ENCODE results near the gene GAS7. TPM values are rescaled to one million over a fixed set of nuclear protein-coding genes. Genes with fewer than 3 reads are reported as not detected.
A peak's percentile ranks its signal among the peaks of the same experiment; 100 is the strongest.

The GAS7 gene
- total RNA-seq, 1 donor from 2014 or later, result 431 TPM

GRCh38 chr17:9984768-9985167 lies 213.6 kb downstream of the GAS7 start:
- DNase-seq (ENCODE audit: low spot score), result no peak
- intact Hi-C loops (cut with DNase I), result no loop called here
- no peak for ATAC-seq

- ATAC-seq (no peak), DNase-seq (ENCODE audit: low spot score) (no peak)
- intact Hi-C loops (cut with DNase I), result no loop called here
Measured at GRCh38 chr17:9982159-9982558, 216.2 kb downstream of the GAS7 start.

GRCh38 chr17:9981344-9981915 lies 217.0 kb downstream of the GAS7 start:
- ATAC-seq, result no peak
- intact Hi-C loops (cut with DNase I), result no loop called here
- no peak for DNase-seq (ENCODE audit: low spot score)

- ATAC-seq (peak; percentile 8), DNase-seq (ENCODE audit: low spot score) (peak; percentile 55)
- intact Hi-C loops (cut with DNase I), result no loop called here
Measured at GRCh38 chr17:9979463-9979995, 218.9 kb downstream of the GAS7 start.

DNA sequence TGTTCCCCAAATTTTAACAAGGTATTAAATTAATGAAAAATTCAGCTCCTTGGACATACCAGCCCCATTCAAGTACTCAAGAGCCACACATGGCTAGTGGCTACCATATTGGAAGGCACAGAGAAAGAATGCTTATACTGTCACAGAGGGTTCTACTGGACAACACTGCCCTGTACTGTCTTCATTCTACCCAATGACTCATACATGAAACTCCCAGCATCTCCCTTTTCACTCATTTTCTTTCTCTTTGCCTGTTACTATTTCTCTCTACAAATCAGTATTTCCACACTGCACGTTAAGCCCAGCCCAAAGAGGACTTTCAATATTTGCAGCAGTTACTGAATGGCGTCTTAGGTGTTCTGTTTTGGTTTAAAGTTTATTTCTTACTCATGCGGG lies 221.2 kb downstream of the GAS7 start:
- DNase-seq (ENCODE audit: low spot score) (no peak), ATAC-seq (no peak)
- intact Hi-C loops (cut with DNase I), result no loop called here

- DNase-seq (ENCODE audit: low spot score), result peak; percentile 41
- ATAC-seq, result no peak
- intact Hi-C loops (cut with DNase I), result no loop called here
Measured at GRCh38 chr17:9976283-9977179, 221.9 kb downstream of the GAS7 start.

- peak; percentile 42 for DNase-seq (ENCODE audit: low spot score)
- peak; percentile 38 for ATAC-seq
- intact Hi-C loops (cut with DNase I), result no loop called here
Measured at GRCh38 chr17:9974448-9975381, 223.7 kb downstream of the GAS7 start.

DNA sequence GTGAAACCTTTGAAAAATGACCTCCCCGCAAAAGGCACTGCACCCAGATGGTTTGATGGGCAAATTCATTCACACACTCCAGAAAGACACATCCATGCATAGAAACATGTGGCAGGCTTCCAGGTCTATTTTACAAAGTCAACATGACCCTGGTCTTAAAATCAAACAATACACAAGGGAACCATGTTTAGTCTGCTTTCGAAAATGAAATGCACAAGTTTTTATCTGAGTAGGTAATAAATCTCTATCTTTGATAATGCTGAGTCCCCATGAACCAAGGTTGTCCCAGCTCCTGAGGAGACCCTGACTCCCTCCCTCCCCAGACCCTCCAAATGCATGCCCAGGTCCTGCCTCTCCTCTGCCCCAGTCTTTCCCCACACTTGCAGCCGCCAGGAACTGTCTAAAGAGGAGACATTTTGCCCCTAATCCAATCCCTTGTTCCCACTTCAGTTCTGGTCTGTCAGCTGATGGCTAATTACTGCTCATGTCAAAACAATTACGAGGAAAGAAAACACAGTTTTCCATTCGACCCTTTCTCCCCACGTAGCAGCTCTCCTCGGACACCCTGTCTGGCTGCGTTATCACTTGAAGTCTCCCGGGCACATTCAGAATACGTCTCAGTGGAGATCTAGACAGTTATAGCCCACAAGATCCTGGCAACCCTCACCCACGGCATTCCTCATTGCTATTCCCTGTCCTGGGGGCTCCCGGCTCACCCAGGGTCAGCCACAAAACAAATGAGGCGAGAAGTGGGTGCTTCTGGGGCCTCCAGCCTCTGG lies 224.5 kb downstream of the GAS7 start:
- intact Hi-C loops (cut with DNase I), result no loop called here
- ATAC-seq, result no peak
- DNase-seq (ENCODE audit: low spot score), result peak; percentile 52

DNA sequence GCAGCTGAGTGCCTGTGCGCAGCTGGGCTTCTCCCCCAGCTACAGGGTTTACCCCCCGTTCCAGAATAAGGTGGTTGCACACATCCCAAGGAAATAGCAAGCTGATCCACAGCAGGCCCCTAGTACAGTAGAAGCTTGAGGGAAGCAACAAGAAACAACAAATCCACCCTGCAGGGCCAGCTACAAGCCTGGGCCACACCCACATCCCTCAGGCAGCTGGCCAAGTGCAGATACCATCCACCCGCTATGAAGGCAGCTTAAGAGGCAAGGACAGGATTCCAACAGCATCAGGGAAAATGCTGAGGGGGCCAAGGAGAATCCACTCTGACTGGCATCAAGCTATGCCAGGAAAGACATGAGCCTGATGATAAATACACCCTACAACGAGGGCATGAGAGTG lies 226.4 kb downstream of the GAS7 start:
- intact Hi-C loops (cut with DNase I), result no loop called here
- DNase-seq (ENCODE audit: low spot score), result peak; percentile 84
- peak; percentile 75 for ATAC-seq

DNA sequence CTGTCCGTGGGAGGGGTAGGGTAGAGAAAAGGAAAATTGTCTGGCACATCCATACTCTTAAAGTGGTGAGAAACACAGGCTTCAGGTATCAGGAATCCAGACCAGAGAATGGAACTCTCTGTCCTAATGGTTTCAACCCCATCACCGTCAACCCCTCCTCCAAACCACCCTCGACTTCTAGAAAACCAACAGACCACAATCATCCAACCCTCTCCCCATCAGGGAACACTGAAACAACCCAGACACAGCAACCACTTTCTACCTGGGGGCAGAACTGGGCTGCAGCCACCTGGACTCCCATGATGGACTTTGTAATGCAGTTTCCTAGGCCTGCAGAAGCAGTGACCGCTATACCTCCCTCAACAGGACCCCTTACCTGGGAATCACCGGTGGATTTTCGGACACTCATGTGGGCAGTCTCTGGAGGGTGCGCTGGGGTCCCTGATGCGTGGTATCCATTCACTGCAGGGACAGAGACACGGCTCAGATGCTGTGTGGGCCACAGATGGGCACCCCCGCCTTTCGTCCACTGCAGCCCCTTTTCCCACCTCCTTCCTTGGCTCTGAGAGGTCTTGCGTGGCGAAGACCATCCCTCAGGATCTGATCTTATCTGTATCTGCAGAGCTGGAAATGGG lies 229.0 kb downstream of the GAS7 start:
- DNase-seq (ENCODE audit: low spot score), result no peak
- intact Hi-C loops (cut with DNase I), result no loop called here
- ATAC-seq, result no peak

DNA sequence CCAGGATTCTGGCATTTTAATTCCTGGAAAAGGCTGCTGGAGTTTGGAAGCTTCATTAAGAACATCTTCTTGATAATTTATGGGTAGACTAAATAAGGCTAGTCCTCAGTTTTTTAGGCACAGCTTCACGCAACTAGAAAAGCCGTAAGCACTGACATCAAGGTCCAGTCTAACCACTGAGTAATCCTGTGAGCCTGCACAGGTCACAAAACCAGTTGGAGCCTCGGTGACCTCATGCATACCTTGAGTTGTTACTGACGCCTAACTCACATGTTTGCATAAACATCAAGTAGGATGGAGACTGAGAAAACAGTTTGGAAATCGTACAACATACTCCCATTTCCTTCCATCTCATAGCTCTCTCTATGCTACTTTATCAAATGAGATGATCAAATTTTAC lies 229.5 kb downstream of the GAS7 start:
- ATAC-seq, result no peak
- intact Hi-C loops (cut with DNase I), result no loop called here

GRCh38 chr17:9968008-9968407 lies 230.4 kb downstream of the GAS7 start:
- intact Hi-C loops (cut with DNase I), result no loop called here
- DNase-seq (ENCODE audit: low spot score) (no peak), ATAC-seq (no peak)

More for the DNA sequence above, 229.5 kb downstream of the GAS7 start:
- DNase-seq (ENCODE audit: low spot score), result no peak

GRCh38 chr17:9959377-9959981 lies 238.9 kb downstream of the GAS7 start:
- DNase-seq (ENCODE audit: low spot score), result no peak
- peak; percentile 54 for ATAC-seq
- intact Hi-C loops (cut with DNase I), result no loop called here

GRCh38 chr17:9958586-9959281 lies 239.7 kb downstream of the GAS7 start:
- ATAC-seq, result no peak
- no peak for DNase-seq (ENCODE audit: low spot score)
- intact Hi-C loops (cut with DNase I), result no loop called here

DNA sequence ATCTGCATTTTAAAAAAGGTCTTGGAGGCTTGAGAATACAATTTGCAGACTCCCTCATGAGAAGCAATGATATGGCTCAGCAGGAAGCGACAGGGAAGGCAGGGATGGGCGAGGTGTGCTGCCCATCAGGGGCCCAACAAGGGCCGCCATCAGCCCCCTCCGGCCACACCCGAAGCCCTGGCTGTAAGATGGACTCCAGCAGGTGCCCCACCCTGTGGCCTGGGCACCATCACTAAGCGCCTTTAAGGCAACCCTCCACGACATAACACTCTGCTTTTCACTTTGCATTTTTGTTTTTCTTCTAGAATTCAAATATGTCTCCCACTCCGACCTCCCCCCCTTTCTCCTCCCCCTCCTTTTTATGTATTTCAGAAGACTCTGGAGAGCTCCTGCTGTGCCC lies 241.2 kb downstream of the GAS7 start:
- no peak for ATAC-seq
- intact Hi-C loops (cut with DNase I), result no loop called here
- no peak for DNase-seq (ENCODE audit: low spot score)

- intact Hi-C loops (cut with DNase I), result no loop called here
- DNase-seq (ENCODE audit: low spot score) (no peak), ATAC-seq (no peak)
Measured at GRCh38 chr17:9956474-9957131, 241.8 kb downstream of the GAS7 start.

GRCh38 chr17:9953492-9953891 lies 244.9 kb downstream of the GAS7 start:
- intact Hi-C loops (cut with DNase I), result loop anchor here (5.0 kb wide), 1 partner anchor 74 kb away; no protein-coding TSS in a partner anchor
- ATAC-seq (no peak), DNase-seq (ENCODE audit: low spot score) (no peak)

All from sciatic nerve (tissue), 2 donors.